NCI-H2107 treated with DMSO at 0.1 percent for 48 hours (cell line): Measurements from ENCODE around the gene VPS8.
"Not testable (repeated sequence)": the region's sequence is repeated elsewhere in the genome, so short reads cannot be mapped to it uniquely, and the experiment has no call there.

Source experiments
- DNase-seq: peaks from one replicate; lab custom pipeline; 2025; ENCODE audit not compliant: unreplicated experiment; lab: John Stamatoyannopoulos, UW

VPS8 gene

DNA sequence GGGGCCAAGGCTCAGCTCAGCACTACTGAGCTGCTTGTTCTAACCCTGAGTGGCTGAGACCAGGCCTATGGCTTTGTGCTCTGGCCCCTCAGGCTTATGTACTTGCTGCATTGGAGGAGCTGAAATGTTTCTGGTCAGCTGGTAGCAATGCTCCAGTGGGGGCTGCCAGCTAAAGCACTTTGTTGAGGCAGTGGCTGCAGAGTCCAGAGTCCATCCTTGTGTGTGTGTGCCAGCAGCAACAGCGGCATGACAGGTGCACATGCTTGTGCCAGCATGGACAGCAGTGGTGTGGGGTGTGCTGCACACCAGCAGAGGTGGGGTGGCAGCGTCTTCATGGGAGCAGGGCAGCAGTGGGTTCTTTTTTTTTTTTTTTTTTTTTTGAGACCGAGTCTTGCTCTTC is 169.1 kb downstream of the VPS8 start:
- no peak for DNase-seq

DNA sequence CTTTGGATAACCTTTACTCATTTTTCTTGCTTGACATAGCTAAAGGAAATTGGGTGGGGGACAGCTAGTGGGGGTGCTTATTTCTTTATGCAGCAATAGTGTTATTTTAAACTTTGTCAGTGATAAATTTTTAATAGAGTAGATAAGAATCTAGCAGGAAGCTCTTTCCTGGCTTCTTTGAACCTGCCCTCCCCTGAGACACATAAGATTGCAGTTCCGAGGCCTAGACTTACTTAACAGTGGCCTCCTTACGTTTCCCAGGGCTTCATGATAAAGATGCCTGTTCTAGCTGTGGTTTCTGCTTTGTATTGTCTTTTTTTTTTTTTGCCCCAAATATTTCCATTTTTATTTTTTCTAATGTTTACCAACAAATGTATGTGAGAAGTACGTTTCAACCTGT is 170.1 kb downstream of the VPS8 start:
- no peak for DNase-seq

DNA sequence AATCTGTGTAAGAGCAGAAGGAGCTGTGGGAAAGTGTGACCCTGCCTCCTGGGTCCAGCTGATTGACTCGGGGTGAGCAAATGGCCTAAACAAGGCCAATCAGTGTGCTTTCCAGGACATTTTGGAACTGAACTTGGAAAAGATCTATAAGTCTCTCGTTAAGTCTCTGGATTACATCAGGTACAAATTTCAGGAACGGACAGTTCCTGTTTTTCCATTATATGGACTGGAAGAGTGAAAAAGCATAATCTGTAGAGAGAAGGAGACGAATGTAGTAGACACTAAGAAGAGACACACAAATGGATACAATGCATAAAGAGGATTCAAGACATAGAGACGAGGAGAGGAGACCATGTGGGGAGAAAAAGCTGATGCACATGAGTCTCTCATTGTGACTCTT is 173.6 kb downstream of the VPS8 start:
- DNase-seq, result no peak

DNA sequence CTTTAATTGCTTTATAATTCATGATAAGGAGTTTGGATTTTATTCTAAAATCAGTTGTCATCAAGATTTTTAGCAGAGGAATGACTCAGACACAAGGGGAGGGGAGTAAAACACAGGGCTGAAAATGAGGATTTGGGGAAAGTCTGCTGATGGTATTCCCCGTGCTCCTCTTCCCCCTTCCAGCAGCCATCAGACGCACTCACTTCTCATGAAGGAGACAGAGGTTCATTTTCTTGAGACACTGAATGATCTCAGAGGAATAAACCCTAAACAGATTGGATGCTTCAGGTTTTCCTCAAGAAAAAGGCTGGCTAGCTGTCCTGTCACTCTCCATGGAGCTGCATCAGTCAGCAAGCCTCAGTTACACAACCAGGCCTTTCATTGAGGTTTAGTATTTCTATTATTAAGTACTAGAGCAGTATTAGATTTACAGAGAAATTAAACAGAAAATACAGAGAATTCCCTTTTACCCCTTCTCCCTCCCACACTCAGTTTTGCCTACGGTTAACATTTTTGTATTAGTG is 174.5 kb downstream of the VPS8 start:
- no peak for DNase-seq

DNA sequence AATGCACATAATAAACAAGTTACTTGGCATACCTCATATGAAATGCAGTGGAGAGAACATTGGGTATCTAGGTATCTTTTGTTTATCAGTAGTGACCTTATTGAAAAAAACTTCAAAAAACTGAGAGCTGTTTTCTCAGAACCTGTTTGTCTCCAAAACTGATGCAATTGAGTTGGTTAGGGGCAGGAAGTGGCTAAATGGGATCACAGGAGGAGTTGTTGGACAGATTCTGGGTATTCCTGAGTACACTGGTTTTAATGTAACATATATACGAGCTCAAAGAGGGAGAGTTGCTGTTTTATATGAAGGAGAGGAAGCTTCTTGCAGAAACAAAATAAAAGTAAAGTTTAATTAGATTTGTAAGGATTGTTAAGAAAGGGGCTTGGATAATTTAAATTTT is 181.4 kb downstream of the VPS8 start:
- no peak for DNase-seq

DNA sequence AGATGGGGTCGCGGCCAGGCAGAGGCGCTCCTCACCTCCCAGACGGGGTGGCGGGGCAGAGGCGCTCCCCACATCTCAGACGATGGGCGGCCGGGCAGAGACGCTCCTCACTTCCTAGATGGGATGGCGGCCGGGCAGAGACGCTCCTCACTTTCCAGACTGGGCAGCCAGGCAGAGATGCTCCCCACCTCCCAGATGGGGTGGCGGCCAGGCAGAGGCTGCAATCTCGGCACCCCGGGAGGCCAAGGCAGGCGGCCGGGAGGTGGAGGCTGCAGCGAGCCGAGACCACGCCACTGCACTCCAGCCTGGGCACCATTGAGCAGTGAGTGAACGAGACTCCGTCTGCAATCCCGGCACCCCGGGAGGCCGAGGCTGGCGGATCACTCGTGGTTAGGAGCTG is 191.9 kb downstream of the VPS8 start:
- not testable (repeated sequence) for DNase-seq

DNA sequence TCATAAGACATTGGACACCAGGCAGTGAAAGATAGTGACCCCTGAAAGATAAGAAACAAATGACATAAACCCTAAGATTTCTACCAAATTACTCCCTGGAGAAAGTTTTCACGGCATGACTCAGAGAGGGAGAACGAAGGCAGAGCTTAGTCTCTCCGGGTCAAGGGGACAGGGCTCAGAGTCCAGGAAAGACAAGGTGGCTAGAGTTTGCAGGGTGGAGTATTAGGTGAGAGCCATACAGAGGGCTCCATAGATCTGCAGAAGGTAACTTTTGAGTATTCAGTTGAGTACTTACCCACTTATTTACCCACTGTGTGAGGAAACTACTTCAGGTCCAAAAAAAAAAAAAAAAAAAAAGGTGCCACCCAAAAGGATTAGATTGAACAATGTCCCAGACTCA is 197.7 kb downstream of the VPS8 start:
- no peak for DNase-seq

DNA sequence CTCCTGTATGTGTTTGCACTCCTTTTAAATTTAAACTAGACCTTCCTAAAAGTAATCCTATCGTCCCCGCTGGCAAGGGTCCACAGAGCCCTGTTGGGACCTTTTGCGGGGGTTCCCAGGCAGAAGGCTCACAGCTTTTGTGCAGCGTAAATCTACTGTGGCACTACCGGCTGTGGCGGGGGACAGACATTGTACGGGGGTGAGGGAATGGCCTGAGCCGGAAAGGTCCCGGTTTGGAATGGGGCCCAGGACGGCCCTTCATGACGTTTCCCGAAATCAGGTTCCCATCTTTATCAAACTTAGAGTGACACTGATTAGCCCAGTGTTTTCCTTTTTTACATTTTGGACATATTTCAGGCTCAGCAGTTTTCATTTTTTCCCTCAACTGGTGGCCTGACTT is 205.6 kb downstream of the VPS8 start:
- not testable (repeated sequence) for DNase-seq

DNA sequence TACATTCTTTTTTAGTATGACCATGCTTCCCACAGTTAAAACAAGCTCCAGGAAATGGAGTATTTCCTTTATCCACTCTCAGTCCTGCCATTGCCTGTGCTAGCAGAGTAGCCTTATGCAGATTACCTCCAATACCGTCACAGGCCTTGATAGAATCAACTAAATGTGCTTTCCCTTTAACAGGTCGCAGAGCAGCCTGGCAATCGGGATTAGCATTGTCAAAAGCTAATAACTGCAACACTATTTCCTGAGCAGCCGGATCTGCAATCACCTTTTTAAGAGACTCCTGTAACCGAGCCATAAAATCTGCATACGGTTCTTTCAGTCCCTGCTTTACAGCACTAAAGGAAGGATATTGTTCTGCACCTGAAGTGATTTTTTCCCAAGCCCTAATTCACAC is 206.0 kb downstream of the VPS8 start:
- DNase-seq, result not testable (repeated sequence)

DNA sequence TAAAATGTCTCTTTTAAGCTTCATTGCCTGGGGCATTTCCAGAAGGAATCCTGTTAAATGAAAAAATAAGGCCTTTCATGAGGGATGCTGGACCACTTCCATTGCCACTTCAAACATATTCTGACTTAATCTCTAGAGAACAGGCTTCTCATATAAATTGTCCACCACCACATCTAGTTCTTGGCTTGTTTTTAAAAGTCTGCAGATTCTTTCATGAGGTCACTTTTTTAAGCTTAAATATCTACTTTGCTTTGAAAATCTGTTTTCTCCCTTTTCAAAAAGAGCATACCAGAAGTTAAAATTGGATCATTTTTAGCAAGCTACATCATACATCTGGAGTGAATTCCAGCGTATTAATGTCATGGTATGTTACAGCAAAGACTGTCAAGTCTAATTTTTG is 209.3 kb downstream of the VPS8 start:
- no peak for DNase-seq

DNA sequence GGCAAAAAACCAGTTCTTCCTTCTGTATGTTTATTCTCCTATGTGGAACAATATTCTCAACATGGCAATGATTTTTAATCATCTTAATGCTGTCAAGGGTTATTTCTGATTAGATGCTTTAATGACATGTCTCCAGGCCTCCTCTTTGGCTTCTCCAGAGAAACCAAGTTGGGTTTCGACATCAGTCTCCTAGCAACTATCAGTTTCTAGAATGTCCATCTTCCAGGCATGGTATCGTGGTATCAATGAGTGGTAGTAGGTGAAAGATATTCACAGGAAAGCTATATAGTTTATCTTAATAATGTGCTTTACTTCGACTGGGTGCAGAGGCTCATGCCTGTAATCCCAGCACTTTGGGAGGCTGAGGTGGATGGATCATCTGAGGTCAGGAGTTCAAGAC is 212.4 kb downstream of the VPS8 start:
- DNase-seq, result no peak

DNA sequence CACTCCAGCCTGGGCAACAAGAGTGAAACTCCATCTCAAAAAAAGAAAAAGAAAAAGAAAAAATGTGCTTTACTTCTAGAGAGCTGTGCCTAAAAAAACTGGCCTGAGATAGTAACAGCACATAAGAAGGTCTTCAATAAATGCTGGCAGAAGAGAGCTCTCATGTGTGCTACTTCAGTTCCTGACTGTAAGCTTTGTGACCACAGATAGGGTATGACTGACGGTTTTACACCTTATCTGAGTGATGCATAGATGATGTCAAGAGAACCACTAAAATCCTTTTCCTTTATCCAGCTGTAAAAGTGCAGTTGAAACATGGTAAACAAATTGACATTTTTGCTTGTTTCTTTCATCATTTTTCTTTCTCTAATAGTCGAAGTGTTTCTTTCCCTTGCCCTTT is 213.0 kb downstream of the VPS8 start:
- DNase-seq, result no peak

DNA sequence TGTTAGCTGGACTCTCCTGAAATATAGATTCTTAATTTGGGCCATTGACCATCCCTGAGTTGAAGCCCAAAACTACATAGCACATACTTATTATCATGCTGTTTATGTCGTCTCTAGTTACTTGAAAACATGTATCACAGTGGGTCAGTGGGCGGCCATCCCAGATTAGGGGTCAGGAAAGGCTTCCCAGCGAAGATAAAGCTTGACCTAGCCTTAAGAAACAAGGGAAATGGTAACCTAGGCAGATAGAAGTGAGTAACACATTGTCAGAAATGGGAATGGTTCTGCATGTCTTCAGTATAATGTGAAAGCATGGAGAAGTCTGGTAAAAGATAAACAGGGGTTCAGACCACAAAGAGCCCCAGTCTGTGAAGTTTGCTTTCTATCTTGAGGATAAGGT is 216.2 kb downstream of the VPS8 start:
- no peak for DNase-seq

DNA sequence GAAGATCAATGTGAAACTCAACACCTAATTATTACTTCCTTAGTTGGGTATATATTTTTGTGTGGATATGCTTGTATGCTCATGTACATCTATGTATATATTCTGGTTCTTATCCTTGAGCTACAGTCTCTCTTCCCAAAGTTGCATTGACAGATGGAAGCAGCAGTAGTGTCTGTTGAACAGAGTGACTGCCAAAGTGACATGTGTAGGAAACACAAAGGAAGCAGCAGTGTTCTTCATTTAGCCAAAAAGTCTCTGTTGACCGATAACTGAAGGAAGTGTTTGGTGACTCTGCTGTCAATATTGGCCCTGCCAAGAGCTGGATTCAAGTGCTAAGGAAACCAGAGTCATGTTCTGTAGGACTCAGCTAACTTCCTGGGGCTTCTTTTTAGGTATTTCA is 217.1 kb downstream of the VPS8 start:
- DNase-seq, result no peak

DNA sequence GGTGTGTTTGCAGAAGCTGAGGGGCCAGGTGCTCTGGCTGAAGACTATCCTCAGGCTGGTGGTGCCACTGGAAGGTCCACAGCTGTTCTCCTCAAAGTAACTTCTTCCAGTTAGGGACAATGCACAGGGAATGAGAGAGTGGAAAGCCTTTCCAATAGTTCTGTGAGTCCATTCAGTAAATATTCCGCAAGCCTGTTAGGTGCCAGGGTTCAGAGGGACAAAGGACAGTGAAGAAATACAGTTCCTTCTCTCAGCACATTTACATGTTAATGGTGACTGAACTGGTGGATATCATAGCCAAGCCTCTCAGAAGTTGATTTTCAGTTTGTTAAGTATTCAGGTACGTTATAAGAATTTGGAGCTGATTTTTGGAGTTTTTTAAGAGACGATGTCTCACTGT is 218.4 kb downstream of the VPS8 start:
- DNase-seq, result no peak

DNA sequence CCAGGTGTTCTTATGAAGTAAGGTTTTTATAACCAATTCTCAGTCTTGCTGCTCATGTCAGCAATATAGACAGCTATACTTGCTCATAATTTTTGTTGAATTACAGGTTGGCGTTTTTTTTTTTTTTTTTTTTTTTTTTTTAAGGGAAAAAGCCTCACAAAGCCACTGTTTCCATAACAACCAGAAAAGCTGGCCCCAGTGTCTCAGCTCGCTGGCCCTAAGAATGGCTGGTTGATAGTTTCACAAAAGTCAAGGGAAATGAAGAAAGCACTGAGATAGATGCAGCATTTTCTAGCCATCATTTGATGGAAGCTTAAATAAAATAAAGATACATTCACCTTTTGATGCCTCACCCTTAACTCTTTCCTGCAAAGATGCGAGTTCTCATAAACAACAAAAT is 219.0 kb downstream of the VPS8 start:
- DNase-seq, result no peak

DNA sequence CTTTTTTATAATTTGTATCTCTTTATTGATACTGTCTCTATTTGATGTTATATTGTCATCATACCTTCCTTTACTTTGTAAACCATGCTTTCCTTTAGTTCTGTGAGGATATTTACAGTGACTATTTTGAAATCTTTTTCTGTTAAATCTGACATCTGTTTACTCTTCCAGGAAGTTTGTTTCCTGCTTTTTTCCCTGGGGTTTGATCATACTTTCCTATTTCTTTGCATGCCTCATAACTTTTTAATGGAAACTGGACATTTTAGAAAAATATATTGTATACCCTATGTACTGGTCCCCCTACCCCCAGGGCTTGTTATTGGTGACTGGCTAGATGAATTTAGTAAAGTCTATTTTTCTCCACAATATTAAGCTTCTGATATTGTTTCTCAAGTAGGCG is 225.8 kb downstream of the VPS8 start:
- no peak for DNase-seq

DNA sequence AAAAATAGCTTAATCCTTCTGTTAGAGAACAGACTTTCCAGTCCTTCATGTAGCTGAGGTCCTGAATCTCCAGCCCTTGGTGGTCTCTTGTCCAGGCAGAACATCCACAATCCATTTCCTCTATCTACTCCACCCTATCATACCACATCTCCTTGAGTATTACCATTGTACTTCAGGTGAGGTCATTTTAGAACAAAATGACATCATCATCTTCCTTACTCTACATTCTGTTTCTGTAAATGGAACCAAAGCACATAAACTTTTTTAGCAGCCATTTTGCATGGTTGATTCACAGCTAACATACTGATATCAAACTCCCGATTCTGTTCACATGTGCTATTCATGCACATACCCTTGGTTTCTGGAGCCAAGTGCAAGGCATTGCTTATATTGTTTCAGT is 228.5 kb downstream of the VPS8 start:
- DNase-seq, result no peak

DNA sequence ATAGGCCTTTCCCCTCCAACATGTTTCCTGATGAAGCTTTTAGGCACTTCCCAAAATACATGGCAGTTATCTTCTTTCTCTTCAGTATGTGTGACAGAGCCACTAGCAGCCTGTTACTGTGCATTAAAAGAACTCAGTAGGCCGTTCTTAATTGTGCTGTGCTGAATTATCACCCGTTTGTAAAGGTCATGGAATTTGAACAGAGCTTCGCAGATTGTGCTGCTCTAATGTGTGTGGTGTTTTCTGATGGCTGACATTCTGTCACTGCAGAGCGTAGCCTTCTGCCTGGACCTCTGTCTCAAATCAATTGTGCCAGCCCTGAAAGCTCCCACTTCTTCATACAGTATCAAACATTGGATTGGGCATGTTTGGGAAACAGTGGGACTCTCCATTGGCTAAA is 229.6 kb downstream of the VPS8 start:
- DNase-seq, result no peak

DNA sequence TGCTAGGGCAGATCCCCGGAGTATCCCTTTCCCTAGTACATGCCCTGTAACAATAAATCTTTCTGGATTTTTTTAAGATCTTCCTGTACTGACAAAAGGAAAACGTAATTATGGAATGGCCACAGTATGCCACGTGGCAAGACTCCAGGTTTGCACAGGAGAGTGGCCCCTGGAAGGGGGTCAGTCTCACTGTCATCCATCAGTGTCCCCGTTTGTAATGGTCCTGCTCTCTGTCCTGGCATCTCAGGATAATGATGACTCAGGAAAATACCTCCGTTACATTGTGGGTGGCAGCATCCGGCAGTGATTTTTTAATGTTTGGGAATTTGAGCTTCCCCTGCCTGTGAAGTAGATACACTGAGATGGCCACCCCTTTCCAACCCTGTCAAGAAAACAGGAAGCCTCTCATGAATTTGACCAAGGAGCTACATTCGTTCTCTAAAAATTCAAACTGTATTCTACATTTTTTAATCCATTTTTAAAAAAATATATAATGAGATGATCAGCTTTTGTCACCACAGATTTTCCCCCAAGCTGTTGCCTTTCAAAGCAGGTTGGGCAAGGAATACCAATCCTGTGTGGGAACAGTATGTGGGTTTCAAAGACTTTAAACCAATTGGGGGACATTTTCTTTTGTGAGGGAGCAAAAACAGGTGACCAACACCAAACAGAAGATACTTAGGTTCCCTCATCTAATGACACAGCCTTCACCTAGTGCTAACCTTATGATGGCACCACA is 230.5 kb downstream of the VPS8 start:
- DNase-seq, result no peak

DNA sequence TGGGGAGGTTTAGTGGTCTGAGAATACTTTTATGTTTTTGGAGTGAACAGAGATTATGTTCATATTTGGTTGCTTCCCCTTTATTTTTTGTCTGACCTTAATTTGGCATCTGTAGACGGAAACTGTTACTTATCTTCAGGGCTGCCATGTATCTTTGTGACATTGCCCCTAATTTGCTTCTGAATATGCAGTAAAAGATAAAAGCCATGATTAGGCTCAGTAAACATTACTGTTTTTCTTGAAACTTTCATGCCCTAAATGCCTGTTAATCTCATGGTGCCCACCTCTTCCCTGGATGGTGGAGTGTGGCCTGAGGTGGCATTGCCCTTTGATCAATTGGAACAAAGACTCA is 234.2 kb downstream of the VPS8 start:
- DNase-seq, result no peak

DNA sequence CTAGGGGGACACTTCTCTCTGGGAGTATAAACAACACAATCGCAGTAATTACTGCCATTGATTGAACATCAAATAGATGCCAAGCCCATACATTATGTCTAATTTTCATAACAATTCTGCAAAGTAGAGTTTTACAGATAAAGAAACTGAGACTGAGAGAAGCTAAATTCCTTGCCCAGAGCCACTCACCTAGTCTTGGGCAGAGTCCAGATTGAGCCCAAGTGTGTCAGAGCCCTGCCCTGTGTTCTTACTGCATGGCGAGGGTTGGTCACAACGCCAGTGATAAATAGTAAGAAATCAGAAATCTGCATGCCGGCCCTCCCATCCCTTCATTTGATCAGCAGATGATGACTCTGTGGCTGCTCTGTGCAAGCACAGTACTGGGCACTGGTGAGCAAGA is 234.6 kb downstream of the VPS8 start:
- DNase-seq, result no peak

DNA sequence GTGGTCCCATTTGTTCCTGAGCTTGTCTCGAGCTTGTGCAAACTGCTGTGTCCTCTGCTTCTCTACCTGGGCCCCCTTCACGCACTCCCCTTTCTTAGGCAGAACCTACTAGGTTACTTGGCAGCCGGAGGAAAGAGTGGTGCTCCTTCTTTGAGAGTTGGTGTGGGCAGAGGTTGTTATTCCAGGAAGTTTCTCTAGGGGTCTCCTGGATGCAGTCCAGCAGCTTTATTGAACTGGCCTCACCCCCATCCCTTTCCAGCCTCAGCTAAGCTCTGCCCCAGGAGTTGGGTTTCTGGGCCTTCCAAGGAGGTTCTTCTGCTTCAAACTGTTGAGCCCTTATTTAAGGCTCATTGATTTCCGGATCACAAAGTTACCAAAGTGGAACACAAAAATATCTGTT is 237.7 kb downstream of the VPS8 start:
- no peak for DNase-seq
